ENCODE measurements around the gene MIA2. TPM values are rescaled to one million over a fixed set of nuclear protein-coding genes. Genes with fewer than 3 reads are reported as not detected.

Gene MIA2
- total and polyA plus RNA-seq, 9 of the 15 experiments (the other 6 are each of a cell fraction or from before 2014, with no cell fraction given), result 6.0 to 21.8 (median 12.8) TPM

GRCh38 chr14:39241637-39242036 is 7.9 kb downstream of the MIA2 start (continued):
- no peak for TF ChIP-seq PKNOX1 (IDR thresholded peaks at IDR 0.05)
- no peak for TF ChIP-seq FOXK2 (conservative IDR thresholded peaks at IDR 0.05 in 1 of 2, IDR thresholded peaks at IDR 0.05 in 1 of 2; ENCODE audit: low read depth in 2 of 2)
- TF ChIP-seq SNRNP70 (optimal IDR thresholded peaks at IDR 0.05; ENCODE audit: low read depth, low read length), result no peak
- TF ChIP-seq FOSL1 (tag; conservative IDR thresholded peaks at IDR 0.05), result no peak
- TF ChIP-seq SIN3A (IDR thresholded peaks at IDR 0.05; ENCODE audit: borderline replicate concordance in 2 of 2, control insufficient read depth in 1 of 2, low read depth in 2 of 2, low read length in 2 of 2), result no peak
- TF ChIP-seq MGA (IDR thresholded peaks at IDR 0.05), result no peak
- TF ChIP-seq MEF2D (tag; conservative IDR thresholded peaks at IDR 0.05; ENCODE audit: low read depth), result no peak
- TF ChIP-seq NCOA4 (IDR thresholded peaks at IDR 0.05; ENCODE audit: partially characterized antibody), result no peak
- no peak for TF ChIP-seq HIVEP1 (CRISPR knock-in tag; IDR thresholded peaks at IDR 0.05)
- TF ChIP-seq KDM5B (IDR thresholded peaks at IDR 0.05; ENCODE audit: insufficient replicate concordance, low read depth, low read length), result no peak
- no peak for TF ChIP-seq ZNF592 (IDR thresholded peaks at IDR 0.05)
